AG10803 (cell line): ENCODE results near the gene GAGE1.
A peak's percentile ranks its signal among the peaks of the same experiment; 100 is the strongest.

Experiments used
- DNase-seq: peaks from one replicate; pipeline ENCODE4 v3.0.0; 2010; ENCODE audit warnings: low read depth
- H3K4me3 ChIP-seq: 2 replicates; pipeline ENCODE4 v1.5.1; 2011; ENCODE audit warnings: mild to moderate bottlenecking, low read length, control low read depth
- TF ChIP-seq, protein P1 (sequence below): conservative IDR thresholded peaks from 2 replicates; pipeline ENCODE4 v1.5.1; 2011; ENCODE audit warnings: mild to moderate bottlenecking, low read length, control low read depth, inconsistent platforms

The GAGE1 gene

DNA sequence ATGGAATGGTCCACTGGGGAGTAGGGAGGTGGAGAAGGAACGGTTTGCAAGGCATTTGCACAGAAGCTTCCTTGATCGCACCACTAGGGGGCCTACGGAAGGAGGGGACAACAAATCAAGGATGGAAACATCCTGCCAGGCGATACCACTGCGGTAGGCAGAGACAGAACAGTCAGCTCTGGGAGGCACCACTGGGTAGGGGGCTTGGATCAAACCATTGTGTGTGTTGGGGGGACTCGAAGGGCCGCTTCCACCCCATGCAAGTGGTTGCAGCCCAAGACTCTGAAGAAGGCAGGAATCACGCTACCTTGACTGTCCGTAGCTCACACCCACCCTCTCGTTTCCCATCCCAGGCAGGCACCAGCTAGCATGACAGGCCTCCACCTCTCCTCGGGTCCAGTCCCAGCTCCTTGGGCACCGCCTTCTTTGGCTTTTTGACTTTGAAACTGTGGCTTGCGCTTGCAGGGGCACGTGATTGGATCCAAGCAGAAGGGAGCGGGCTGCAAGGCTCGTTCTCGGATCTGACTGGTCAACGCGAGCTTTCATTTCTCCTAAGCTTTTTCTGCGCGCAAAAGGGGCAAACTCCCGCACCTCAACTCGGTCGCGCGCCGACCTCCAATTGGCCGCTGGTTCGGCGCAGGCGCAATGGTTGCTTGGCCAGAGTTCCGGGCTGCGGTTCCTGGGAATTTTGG, 28.4 kb downstream of the GAGE1 start:
- peak; percentile 0 for DNase-seq
- TF ChIP-seq, protein P1, sequence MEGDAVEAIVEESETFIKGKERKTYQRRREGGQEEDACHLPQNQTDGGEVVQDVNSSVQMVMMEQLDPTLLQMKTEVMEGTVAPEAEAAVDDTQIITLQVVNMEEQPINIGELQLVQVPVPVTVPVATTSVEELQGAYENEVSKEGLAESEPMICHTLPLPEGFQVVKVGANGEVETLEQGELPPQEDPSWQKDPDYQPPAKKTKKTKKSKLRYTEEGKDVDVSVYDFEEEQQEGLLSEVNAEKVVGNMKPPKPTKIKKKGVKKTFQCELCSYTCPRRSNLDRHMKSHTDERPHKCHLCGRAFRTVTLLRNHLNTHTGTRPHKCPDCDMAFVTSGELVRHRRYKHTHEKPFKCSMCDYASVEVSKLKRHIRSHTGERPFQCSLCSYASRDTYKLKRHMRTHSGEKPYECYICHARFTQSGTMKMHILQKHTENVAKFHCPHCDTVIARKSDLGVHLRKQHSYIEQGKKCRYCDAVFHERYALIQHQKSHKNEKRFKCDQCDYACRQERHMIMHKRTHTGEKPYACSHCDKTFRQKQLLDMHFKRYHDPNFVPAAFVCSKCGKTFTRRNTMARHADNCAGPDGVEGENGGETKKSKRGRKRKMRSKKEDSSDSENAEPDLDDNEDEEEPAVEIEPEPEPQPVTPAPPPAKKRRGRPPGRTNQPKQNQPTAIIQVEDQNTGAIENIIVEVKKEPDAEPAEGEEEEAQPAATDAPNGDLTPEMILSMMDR: no peak

DNA sequence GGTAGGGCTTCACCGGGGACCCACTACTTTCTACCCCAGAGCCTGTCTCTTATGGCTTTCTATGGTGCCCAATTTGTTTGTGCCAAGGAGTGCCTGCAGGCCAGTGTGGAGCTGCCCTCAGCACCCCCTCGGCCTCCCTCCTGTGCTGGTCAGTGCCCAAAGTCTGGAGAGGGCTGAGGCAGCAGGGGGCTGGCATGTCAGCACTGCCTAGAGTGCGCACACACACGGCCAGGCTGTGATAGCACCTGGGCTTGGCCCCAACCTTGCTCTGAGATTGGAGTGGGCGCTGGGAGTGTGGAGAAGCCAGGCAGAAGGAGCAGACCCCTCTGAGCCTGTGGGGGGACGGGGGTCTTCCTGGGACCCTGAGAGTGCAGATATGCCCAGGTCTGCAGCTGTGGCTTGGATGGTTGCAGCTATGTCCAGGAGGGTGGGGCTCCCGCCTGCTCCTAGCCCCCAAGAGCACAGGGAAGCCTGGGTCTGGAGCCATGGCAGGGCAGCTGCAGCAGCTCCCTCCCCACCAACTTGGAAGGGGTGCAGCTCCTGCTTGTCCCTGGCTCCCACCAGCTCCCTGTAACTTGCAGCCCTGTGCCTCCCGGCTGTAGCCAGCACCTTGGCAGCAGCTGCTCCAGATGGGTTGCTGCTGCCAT, 46.3 kb downstream of the GAGE1 start:
- TF ChIP-seq, protein P1: no peak
- no peak overlapping the region for H3K4me3 ChIP-seq
- DNase-seq: no peak

More for the DNA sequence above, 28.4 kb downstream of the GAGE1 start:
- no peak overlapping the region for H3K4me3 ChIP-seq

DNA sequence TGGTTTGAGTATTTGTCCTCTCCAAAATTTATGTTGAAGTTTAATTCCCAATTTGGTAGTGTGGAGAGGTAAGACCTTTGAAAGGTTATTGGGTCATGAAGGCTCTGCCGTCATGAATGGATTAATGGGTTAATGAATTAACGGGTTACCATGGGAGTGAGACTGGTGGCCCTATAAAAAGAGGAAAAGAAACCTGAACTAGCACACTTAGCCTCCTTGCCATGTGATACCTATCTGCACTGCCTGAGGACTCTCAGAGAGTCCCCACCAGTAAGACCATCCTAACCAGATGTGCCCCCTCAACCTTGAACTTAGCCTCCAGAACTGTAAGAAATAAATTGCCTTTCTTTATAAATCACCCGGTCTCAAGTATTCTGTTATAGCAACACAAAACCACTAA, 57.7 kb downstream of the GAGE1 start:
- H3K4me3 ChIP-seq: no peak overlapping the region
- no peak for DNase-seq
- TF ChIP-seq, protein P1: no peak
